Measurements from ENCODE around the gene FBLN7. TPM values are rescaled to one million over a fixed set of nuclear protein-coding genes. Genes with fewer than 3 reads are reported as not detected.

FBLN7 gene
- total RNA-seq, 1 donor from 2014 or later, result 5.1 TPM

- peak; percentile 56 for DNase-seq (ENCODE audit: low spot score)
- peak; percentile 82 for ATAC-seq
Observed at GRCh38 chr2:112155331-112156151, 17.4 kb downstream of the FBLN7 start.

DNA sequence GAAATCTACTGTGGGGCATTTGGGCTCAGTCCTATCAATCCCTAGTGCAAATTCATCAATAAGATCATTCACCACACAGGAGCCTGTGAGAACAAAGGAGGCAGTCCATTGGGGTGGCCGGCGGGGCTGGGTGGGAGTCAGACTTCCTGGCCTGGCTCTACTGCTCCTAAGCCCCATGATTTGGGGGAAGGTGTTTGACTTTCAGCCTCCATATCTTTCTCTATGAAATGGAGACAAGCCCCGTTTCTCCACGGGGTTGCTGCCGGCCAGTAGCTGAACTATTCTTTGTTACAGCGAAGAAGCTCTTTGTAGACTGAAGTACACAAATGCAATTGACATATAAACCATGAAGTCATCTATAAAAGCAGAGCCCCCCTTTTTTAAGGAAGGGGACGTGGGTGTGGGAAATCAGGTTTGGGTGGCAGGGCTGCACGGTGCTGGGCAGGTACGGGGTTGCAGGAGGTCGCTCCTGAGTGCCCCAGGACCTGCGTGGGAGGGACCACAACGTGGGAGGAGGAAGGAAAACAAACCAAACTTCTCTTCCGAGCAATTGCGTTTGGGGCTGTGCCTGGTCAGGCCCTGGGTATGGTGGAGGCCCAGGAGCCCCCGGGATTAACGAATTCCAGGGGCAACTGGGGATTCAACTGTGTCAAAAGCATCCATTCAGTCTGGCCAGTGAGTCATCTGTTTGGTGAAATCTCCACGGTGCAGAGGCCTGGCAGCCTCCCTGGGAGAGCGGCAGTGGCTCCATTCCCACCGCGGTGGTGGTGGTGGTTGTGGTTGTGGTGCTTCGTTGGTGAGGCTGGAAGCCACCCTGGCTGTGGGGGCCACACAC is 18.2 kb downstream of the FBLN7 start:
- DNase-seq (ENCODE audit: low spot score) (peak; percentile 40), ATAC-seq (peak; percentile 52)

DNA sequence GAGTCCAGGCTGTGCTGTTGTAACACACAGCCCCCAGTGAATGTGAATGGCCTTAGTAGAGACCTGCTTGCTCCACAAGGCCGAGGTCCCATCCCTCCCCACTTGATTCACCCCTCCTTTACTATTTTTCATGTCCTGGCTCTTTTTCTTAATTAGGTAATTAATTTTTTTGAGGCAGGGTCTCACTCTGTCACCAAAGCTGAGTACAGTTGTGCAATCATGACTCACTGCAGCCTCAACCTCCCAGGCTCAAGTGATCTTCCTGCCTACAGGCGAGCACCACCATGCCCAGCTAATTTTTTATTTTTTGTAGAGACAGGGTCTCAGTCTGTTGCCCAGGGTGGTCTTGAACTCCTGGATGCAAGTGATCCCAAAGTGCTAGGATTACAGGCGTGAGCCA is 19.3 kb downstream of the FBLN7 start:
- DNase-seq (ENCODE audit: low spot score), result peak; percentile 6
- ATAC-seq, result no peak

- no peak for DNase-seq (ENCODE audit: low spot score)
- ATAC-seq, result no peak
Observed at GRCh38 chr2:112159454-112159921, 21.3 kb downstream of the FBLN7 start.

DNA sequence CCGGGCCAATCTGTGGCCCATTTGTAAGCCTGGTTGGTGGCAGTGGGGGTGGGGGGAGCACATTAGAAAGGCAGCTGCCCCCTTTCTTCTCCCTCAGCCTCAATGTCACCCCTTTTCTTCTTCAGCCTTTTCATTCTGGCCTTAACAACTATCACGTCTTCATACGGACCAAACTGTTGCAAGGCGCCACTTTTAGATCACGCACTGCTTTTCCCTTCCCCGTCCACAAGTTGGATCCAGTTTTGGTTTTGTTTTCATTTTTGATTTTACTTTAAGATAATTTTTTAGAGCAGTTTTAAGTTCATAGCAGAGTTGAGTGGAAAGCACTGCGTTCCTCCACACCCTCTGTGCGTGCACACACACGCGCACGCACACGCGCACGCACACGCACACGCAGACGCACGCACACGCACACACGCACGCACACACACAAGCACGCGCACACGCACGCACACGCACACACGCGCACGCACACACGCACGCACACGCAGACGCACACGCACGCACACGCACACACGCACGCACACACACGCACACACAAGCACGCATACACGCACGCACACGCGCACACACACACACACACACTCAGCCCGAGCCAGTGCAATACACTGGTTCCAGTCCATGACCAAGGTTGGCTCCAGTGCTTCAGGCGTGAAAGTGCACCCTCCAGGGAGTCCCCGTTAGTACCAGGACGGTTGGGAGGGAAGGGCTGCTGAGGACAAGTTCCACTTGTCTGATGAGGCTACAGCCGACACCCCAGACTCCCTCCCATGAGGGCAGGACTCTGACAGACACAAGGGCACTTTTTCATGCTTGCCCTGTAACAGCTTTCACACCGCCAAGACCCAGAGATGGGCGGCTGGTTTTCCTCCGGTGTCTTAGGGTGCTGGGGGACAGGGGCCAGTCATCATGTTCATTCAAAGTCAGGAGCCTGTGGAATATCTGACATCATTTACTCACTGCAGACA is 22.4 kb downstream of the FBLN7 start:
- ATAC-seq (no peak), DNase-seq (ENCODE audit: low spot score) (no peak)

GRCh38 chr2:112161431-112162145 is 23.4 kb downstream of the FBLN7 start:
- no peak for DNase-seq (ENCODE audit: low spot score)
- ATAC-seq, result no peak

- DNase-seq (ENCODE audit: low spot score) (peak; percentile 15), ATAC-seq (no peak)
Observed at GRCh38 chr2:112162341-112162740, 24.2 kb downstream of the FBLN7 start.

GRCh38 chr2:112162956-112163355 is 24.8 kb downstream of the FBLN7 start:
- ATAC-seq, result no peak
- DNase-seq (ENCODE audit: low spot score), result peak; percentile 34

DNA sequence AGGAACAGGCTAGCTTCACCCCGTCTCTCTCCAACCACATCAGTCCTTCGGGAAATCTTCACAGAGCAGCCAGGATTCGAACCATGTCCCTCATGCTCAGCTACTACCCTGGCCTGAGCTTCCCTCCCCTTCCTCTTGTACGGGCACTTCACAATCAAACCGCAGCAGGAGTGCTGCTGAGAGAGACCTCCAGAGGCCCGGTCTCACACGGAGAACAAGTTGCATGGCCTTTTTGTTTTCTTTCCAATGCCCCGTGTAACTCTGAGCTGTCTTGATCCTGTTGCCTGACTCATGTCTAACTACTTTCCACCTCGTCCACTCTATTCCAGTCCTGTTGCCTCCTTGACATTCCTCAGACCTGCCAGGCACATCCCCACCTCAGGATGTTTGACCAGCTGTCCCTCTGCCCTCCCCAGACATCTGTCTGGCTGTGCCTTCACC is 25.4 kb downstream of the FBLN7 start:
- ATAC-seq (no peak), DNase-seq (ENCODE audit: low spot score) (no peak)

DNA sequence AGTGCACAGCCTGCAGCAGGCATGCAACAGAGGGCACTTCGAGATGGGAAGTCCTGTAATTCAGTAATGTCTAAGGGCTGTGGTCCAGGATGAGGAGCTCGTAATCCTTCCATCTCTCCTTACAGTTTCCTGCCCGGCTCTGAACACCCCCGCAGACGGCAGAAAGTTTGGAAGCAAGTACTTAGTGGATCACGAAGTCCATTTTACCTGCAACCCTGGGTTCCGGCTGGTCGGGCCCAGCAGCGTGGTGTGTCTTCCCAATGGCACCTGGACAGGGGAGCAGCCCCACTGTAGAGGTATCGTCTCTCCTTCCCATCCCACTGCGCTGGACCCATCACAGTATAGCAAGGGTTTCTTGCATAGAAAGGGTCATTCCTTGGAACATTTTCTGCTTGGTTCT is 26.7 kb downstream of the FBLN7 start:
- peak; percentile 34 for DNase-seq (ENCODE audit: low spot score)
- no peak for ATAC-seq

- ATAC-seq (no peak), DNase-seq (ENCODE audit: low spot score) (peak; percentile 41)
Observed at GRCh38 chr2:112165296-112165695, 27.1 kb downstream of the FBLN7 start.

DNA sequence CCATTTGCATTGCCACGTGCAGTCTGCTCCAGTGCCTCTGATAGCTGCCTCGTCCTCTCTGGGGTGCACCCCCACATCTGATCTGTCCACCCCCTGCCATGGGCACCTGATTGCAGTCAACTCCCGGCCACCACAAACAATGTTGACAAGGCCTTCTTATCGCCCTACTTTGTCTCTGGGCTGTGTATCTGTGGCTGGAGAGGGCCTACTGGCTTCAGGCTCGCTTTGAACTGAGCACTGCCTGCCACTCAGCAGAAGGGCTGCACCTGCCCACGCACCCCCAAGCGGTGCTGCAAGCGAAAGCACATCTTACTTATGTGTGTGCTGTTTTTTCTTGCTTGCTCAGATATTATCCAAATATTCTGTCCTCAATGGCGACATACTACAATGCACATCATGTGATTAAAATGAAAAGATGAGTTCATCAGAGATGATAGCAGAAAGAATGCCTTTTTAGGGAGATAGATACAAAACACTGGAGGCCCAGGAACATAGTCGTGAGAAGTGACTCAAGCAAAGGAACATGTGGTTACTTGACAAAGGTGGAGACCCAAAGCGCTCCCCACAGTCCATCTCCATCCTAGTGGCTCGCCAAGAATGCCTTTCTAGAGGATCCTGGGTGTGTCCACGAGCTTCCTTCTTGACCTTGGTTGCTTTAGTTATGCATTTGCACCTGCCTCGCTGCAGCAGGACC is 28.8 kb downstream of the FBLN7 start:
- DNase-seq (ENCODE audit: low spot score), result peak; percentile 30
- ATAC-seq, result no peak

DNA sequence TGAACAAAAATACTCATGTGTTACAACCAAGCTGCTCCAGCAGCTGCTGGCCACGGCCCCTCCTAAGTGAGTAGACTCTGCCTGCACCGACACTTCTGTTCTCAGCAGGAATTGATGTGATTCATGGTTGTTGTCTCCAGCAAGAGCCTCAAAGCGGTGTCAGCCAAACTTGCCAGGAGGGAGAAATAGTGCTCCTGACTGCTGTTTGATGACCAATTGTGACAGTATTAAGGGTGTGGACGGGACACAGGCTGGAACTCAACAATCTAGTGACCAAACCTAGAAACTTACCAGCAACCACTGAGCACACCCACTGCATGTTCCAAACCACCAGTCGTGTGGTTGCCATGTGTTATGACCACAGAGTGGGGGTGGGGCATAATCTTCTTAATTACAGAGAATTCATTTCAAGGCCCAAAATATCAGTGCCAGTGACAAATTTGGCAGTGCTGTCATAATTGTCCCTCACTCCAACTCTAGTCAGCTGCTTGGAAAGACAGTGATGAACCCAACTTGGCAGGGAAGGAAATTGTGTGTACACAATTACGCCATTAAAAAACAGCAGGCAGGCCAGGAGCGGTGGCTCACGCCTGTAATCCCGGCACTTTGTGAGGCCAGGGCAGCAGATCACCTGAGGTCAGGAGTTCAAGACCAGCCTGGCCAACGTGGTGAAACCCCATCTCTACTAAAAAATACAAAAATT is 30.4 kb downstream of the FBLN7 start:
- DNase-seq (ENCODE audit: low spot score), result peak; percentile 68
- ATAC-seq, result peak; percentile 73

DNA sequence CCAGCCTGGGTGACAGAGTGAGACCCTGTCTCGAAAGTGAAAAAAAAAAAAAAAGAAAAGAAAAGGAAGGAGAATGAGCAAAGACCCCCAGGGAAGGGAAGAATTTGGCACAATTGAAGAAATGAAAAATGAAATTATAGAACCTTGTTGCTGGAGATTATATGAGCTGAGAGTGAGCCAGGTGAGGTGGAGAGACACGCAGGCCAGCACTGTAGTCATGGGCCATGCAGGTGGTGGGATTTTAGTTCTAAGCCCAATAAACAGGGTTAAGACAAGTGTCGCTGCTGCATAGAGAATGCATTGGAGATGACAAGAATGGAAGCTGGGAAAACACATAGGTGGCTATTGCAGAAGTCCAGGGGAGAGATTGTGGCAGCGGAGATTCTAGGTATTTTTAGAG is 32.3 kb downstream of the FBLN7 start:
- peak; percentile 21 for DNase-seq (ENCODE audit: low spot score)
- ATAC-seq, result no peak

DNA sequence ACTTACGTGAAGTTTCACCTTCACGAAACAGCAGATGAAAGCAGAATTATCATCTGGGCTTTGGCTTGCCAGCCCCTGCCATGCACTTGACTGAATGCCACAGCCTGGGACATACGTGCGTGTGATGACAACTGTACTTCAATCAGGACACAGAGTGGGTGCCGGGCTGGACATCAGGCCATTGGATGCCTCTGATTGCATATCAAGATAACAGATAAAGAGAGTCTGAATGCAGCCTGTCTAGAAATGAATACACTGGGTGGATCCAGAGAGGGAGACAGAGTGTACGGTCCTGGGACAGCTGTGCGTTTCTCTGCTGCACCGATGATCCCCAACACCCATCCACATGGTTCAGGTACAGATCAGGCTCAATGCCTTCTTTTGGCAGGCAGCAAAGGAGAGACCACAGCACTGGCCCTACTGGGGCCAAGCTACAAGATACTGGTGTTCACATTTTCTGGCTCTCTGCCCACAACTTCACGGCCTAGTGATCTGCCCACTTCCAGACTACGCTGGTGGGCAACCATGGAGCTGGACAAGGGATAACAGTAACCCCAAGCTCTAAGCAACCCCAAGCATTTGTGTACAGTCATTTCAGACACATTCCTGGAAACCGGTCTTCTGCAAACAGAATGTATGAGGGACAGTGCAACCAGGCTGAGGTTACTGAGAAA is 35.6 kb downstream of the FBLN7 start:
- no peak for DNase-seq (ENCODE audit: low spot score)
- ATAC-seq, result no peak

GRCh38 chr2:112174383-112174782 is 36.2 kb downstream of the FBLN7 start:
- DNase-seq (ENCODE audit: low spot score), result no peak
- no peak for ATAC-seq

- ATAC-seq (no peak), DNase-seq (ENCODE audit: low spot score) (no peak)
Observed at GRCh38 chr2:112175333-112175732, 37.1 kb downstream of the FBLN7 start.

DNA sequence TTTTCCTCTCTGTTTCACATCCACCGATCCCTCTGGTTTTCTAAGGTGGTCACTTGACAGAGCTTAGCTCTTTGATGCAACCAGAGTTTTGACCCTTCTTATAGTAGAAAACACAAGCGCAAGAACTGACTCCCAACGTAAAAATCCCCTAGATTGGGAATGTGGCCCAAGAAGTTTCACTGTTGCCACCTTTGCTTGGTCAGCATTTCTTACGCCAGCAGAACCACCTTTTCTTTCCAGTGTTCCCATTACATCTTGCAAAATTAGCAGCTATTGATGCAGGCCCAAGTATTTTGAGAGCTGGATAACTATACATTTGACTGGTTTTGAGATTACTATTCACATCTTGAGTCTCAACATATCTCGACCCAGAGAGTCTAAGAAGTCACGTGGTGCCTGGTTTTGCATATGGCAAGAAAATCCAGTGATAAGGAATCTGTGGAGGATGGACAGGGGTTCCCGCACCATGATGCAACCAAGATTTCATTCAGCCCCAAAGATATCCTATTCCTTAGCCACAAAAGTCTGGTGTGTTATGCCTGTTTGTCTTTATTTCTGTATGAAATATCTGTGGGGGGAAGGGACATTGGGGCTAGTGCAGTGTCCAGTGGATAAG is 37.9 kb downstream of the FBLN7 start:
- ATAC-seq, result no peak
- DNase-seq (ENCODE audit: low spot score), result no peak
